ENCODE data around the gene ASRGL1.
A peak's percentile ranks its signal among the peaks of the same experiment; 100 is the strongest.
"Not testable (repeated sequence)": the region's sequence is repeated elsewhere in the genome, so short reads cannot be mapped to it uniquely, and the experiment has no call there.

Gene ASRGL1

DNA sequence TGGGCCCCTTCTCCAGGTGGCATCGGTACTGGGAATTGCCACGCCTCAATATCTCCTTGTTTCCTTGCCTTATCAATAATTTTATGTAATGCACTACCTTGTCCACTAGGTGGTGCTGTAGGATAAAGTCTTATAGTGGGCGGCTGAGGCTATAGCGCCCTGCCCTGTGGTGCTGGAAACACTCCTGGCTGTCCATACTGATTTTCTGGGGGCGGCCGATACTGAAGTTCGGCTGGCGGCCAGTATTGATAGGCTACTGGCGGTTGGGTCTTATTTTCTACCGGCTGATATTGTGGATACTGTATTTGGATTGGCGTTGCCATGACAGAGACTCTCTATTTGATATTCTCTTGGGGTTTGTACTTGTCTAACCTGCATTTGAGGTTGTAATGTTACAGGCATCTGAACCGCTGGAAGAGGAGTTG is 43.6 kb downstream of the ASRGL1 start:
- peak overlapping the region; percentile 10 for H3K4me3 Mint-ChIP-seq
- TF ChIP-seq, protein P1, sequence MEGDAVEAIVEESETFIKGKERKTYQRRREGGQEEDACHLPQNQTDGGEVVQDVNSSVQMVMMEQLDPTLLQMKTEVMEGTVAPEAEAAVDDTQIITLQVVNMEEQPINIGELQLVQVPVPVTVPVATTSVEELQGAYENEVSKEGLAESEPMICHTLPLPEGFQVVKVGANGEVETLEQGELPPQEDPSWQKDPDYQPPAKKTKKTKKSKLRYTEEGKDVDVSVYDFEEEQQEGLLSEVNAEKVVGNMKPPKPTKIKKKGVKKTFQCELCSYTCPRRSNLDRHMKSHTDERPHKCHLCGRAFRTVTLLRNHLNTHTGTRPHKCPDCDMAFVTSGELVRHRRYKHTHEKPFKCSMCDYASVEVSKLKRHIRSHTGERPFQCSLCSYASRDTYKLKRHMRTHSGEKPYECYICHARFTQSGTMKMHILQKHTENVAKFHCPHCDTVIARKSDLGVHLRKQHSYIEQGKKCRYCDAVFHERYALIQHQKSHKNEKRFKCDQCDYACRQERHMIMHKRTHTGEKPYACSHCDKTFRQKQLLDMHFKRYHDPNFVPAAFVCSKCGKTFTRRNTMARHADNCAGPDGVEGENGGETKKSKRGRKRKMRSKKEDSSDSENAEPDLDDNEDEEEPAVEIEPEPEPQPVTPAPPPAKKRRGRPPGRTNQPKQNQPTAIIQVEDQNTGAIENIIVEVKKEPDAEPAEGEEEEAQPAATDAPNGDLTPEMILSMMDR (IDR thresholded peaks at IDR 0.05) = peak; percentile 85
- not testable (repeated sequence) for H3K9me3 Mint-ChIP-seq; H3K36me3 Mint-ChIP-seq (ENCODE audit: low read depth); H3K27ac Mint-ChIP-seq; H3K27me3 Mint-ChIP-seq (ENCODE audit: low read depth, poor library complexity)
- DNase-seq = peak; percentile 53
- H3K4me1 Mint-ChIP-seq = peaks cover 49% of the 10 kb centered on the region

DNA sequence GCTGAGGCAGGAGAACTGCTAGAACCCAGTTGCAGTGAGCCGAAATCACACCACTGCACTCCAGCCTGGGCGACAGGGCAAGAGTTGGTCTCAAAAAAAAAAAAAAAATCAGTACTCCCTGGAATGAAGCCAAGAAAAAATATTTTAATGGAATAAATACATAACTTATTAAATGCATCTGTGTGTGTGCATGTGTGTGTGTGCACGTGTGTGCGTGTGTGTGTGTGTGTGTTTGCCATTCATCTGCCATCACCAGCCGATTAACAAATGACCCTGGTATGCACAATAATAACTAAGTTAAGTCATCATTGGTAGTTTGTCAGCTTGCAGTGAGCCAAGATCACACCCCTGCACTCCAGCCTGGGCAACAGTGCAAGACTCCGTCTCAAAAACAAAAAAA is 46.6 kb downstream of the ASRGL1 start:
- no peaks in the 10 kb centered on the region for H3K36me3 Mint-ChIP-seq (ENCODE audit: low read depth)
- DNase-seq = no peak
- TF ChIP-seq, protein P1 (IDR thresholded peaks at IDR 0.05) = no peak
- H3K4me1 Mint-ChIP-seq = peaks cover 51% of the 10 kb centered on the region
- H3K27me3 Mint-ChIP-seq (ENCODE audit: low read depth, poor library complexity) = no peaks in the 10 kb centered on the region
- no peak overlapping the region for H3K27ac Mint-ChIP-seq
- H3K9me3 Mint-ChIP-seq = no peaks in the 10 kb centered on the region
- no peak overlapping the region for H3K4me3 Mint-ChIP-seq

DNA sequence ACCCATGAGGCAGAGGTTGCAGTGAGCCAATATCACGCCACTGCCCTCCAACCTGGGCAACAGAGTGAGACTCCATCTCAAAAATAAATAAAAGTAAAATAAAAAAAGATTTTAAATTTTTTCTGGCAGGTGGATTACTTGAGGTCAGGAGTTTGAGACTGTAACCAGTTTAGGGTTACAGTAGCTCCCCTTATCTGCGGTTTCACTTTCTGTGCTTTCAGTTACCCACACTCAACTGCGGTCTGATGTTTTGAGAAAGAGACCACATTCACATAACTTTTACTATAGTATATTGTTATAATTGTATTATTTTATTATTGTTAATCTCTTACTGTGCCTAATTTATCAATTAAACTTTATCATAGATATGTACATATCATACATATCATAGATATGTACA is 48.8 kb downstream of the ASRGL1 start:
- not testable (repeated sequence) for H3K27me3 Mint-ChIP-seq (ENCODE audit: low read depth, poor library complexity); H3K27ac Mint-ChIP-seq; H3K4me3 Mint-ChIP-seq; H3K36me3 Mint-ChIP-seq (ENCODE audit: low read depth); DNase-seq; H3K9me3 Mint-ChIP-seq
- peaks cover 43% of the 10 kb centered on the region for H3K4me1 Mint-ChIP-seq

DNA sequence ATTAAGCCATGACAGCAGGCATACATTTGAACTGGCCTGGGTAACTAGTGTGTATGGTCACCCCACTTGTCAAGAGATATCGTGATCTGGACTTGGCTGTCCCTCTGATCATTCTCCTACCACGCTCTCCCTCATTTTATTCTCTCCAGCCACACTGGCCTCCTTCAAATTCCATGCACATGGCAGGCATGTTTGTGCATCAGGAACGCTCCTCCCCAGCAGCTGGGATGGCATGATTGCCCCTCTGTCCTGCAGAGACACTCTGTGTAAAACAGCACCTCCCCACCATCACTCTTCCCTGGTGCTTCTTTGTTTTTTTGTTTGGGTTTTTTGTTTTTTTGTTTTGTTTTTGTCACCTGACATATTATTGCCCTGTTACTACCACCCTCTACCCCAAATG is 50.1 kb downstream of the ASRGL1 start:
- TF ChIP-seq, protein P1 (IDR thresholded peaks at IDR 0.05) = no peak
- Mint-ChIP-seq H3K27me3 (ENCODE audit: low read depth, poor library complexity) (no peaks in the 10 kb centered on the region), H3K9me3 (no peaks in the 10 kb centered on the region), H3K4me3 (no peak overlapping the region), H3K4me1 (peaks cover 30% of the 10 kb centered on the region), H3K27ac (peak overlapping the region; percentile 9), H3K36me3 (ENCODE audit: low read depth) (no peaks in the 10 kb centered on the region)
- no peak for DNase-seq

DNA sequence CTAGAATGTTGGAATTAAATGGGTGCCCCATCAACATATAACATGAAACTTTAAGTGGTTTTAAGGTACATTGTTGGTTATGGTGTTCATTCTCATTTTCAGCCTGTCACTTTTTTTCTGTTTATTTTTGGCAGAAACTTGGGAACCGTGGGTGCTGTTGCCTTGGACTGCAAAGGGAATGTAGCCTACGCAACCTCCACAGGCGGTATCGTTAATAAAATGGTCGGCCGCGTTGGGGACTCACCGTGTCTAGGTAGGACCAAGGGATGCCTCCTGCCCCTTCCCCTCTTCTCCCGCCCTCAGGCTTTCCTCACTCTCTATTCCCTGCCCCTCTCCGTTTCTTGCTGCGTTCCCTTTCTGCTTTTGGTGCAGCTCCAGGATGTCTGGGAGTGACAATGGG is 51.8 kb downstream of the ASRGL1 start:
- Mint-ChIP-seq H3K36me3 (ENCODE audit: low read depth) (no peaks in the 10 kb centered on the region), H3K4me3 (no peak overlapping the region), H3K9me3 (no peaks in the 10 kb centered on the region), H3K27me3 (ENCODE audit: low read depth, poor library complexity) (peaks cover 3% of the 10 kb centered on the region), H3K4me1 (peaks cover 22% of the 10 kb centered on the region), H3K27ac (no peak overlapping the region)
- TF ChIP-seq, protein P1 (IDR thresholded peaks at IDR 0.05) = no peak
- DNase-seq = no peak

DNA sequence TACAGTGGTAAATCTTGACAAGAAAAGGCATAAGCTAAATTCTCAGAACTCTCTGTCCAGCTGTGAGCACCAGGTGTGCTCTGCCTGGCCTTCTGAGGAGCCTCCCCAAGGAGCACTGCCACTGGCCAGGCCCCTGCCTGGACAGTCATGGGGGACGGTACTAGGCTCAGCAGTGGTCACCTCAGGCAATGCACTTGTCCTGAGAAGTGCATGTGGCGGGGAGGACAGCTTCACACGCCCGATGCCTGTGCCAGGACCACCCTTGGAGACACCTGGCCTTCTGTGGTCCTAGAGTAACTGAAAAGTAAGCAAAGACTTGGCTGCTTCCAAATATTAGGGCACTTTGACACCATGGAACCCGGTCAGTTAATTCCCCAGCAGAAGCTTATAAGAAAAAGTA is 53.0 kb downstream of the ASRGL1 start:
- Mint-ChIP-seq H3K27me3 (ENCODE audit: low read depth, poor library complexity) (peaks cover 3% of the 10 kb centered on the region), H3K36me3 (ENCODE audit: low read depth) (no peaks in the 10 kb centered on the region), H3K4me3 (no peak overlapping the region), H3K9me3 (no peaks in the 10 kb centered on the region), H3K4me1 (peaks cover 32% of the 10 kb centered on the region), H3K27ac (no peak overlapping the region)
- TF ChIP-seq, protein P1 (IDR thresholded peaks at IDR 0.05) = no peak
- no peak for DNase-seq
